Retinal pigment epithelial cell (primary cell): Measurements from ENCODE around the gene C10orf62.

Experiments used
- DNase-seq: peaks from one replicate; pipeline ENCODE4 v3.0.0-alpha.2; 2010; ENCODE audit warnings: low read depth
- H3K4me3 ChIP-seq: 2 replicates; pipeline ENCODE4 v1.5.1; 2011; ENCODE audit warnings: mild to moderate bottlenecking, low read length, control low read depth, moderate library complexity
- CTCF ChIP-seq: conservative IDR thresholded peaks from 2 replicates; pipeline ENCODE4 v1.5.1; 2011; ENCODE audit warnings: low read depth, low read length, control low read depth, inconsistent platforms

Gene C10orf62

GRCh38 chr10:97589479-97589878 lies at the start of gene C10orf62:
TSS of gene C10orf62 (plus strand) at chr10:97589721. CDS start at chr10:97589898, 177 bp downstream.
- DNase-seq: no peak
- no peak within 1 kb of the TSS for H3K4me3 ChIP-seq
- TF ChIP-seq CTCF: no peak

GRCh38 chr10:97540669-97541500 lies 48.6 kb upstream of the C10orf62 start:
- TF ChIP-seq CTCF: peak; percentile 21
- H3K4me3 ChIP-seq: no peak overlapping the region
- no peak for DNase-seq

- DNase-seq: peak; percentile 87
- no peak overlapping the region for H3K4me3 ChIP-seq
- no peak for TF ChIP-seq CTCF
Observed at GRCh38 chr10:97542169-97543024, 47.1 kb upstream of the C10orf62 start.

- no peak for TF ChIP-seq CTCF
- DNase-seq: peak; percentile 79
- H3K4me3 ChIP-seq: no peak overlapping the region
Observed at GRCh38 chr10:97543025-97543546, 46.4 kb upstream of the C10orf62 start.

- TF ChIP-seq CTCF: no peak
- H3K4me3 ChIP-seq: no peak overlapping the region
- no peak for DNase-seq
Observed at GRCh38 chr10:97546456-97547270, 42.9 kb upstream of the C10orf62 start.

GRCh38 chr10:97547271-97547600 lies 42.3 kb upstream of the C10orf62 start:
- no peak for DNase-seq
- TF ChIP-seq CTCF: no peak
- no peak overlapping the region for H3K4me3 ChIP-seq
